Neural crest cell (in vitro differentiated cells): Measurements from ENCODE around the gene MSTO1. TPM values are rescaled to one million over a fixed set of nuclear protein-coding genes. Genes with fewer than 3 reads are reported as not detected.
"Not testable (repeated sequence)": the region's sequence is repeated elsewhere in the genome, so short reads cannot be mapped to it uniquely, and the experiment has no call there.

Experiments used
- DNase-seq: peaks from one replicate; pipeline ENCODE4 v3.0.0; 2021; ENCODE audit warnings: low read depth, mixed read lengths, low spot score
- H3K27ac Mint-ChIP-seq: one replicate; pipeline ENCODE4 v1.8.0; 2021; ENCODE audit warnings: mild to moderate bottlenecking, mixed read lengths; ENCODE audit not compliant: unreplicated experiment
- H3K27me3 Mint-ChIP-seq: 2 replicates; pipeline ENCODE4 v1.8.0; 2021; ENCODE audit warnings: low read depth, mild to moderate bottlenecking, mixed read lengths
- H3K36me3 Mint-ChIP-seq: 2 replicates; pipeline ENCODE4 v1.8.0; 2021; ENCODE audit warnings: low read depth, mild to moderate bottlenecking, mixed read lengths
- H3K4me1 Mint-ChIP-seq: 2 replicates; pipeline ENCODE4 v1.8.0; 2021; ENCODE audit warnings: mixed read lengths
- H3K4me3 Mint-ChIP-seq: one replicate; pipeline ENCODE4 v1.8.0; 2021; ENCODE audit warnings: mild to moderate bottlenecking, mixed read lengths
- H3K9me3 Mint-ChIP-seq: 2 replicates; pipeline ENCODE4 v1.8.0; 2021; ENCODE audit warnings: mixed read lengths
- CTCF ChIP-seq: fragments of 200-600 bp; sonication (generic); conservative IDR thresholded peaks from 2 replicates; pipeline ENCODE4 v1.5.0; 2021; ENCODE audit warnings: antibody characterized with exemption, mild to moderate bottlenecking
- total RNA-seq: library from RNA; stranded (reverse); gene quantifications from 2 replicates; pipeline ENCODE4 v1.2.1, GENCODE V29; 2021

MSTO1 gene
- total RNA-seq, 1 donor from 2014 or later: 92.4 TPM

GRCh38 chr1:155649676-155650075 is 39.7 kb downstream of the MSTO1 start:
- peaks cover 4% of the 10 kb centered on the region for H3K36me3 Mint-ChIP-seq

GRCh38 chr1:155650231-155650757 is 40.3 kb downstream of the MSTO1 start:
- no peak overlapping the region for H3K4me3 Mint-ChIP-seq
- H3K9me3 Mint-ChIP-seq: peaks cover 3% of the 10 kb centered on the region
- DNase-seq: no peak
- no peaks in the 10 kb centered on the region for H3K27me3 Mint-ChIP-seq
- H3K4me1 Mint-ChIP-seq: peaks cover 11% of the 10 kb centered on the region
- H3K27ac Mint-ChIP-seq: no peak overlapping the region
- TF ChIP-seq CTCF: no peak
- H3K36me3 Mint-ChIP-seq: peaks cover 4% of the 10 kb centered on the region

More at GRCh38 chr1:155649676-155650075, 39.7 kb downstream of the MSTO1 start:
- peaks cover 3% of the 10 kb centered on the region for H3K9me3 Mint-ChIP-seq
- DNase-seq: no peak
- no peaks in the 10 kb centered on the region for H3K27me3 Mint-ChIP-seq
- H3K27ac Mint-ChIP-seq: no peak overlapping the region
- peaks cover 11% of the 10 kb centered on the region for H3K4me1 Mint-ChIP-seq
- H3K4me3 Mint-ChIP-seq: no peak overlapping the region
- TF ChIP-seq CTCF: no peak

GRCh38 chr1:155651861-155652661 is 42.0 kb downstream of the MSTO1 start:
- no peak for TF ChIP-seq CTCF
- Mint-ChIP-seq H3K4me3 (no peak overlapping the region), H3K9me3 (peaks cover 3% of the 10 kb centered on the region), H3K4me1 (peaks cover 6% of the 10 kb centered on the region), H3K27ac (no peak overlapping the region), H3K27me3 (no peaks in the 10 kb centered on the region), H3K36me3 (peaks cover 2% of the 10 kb centered on the region)
- no peak for DNase-seq

GRCh38 chr1:155652951-155653350 is 42.9 kb downstream of the MSTO1 start:
- no peak for TF ChIP-seq CTCF
- no peak for DNase-seq
- no peak overlapping the region for H3K4me3 Mint-ChIP-seq
- peaks cover 5% of the 10 kb centered on the region for H3K36me3 Mint-ChIP-seq
- H3K27me3 Mint-ChIP-seq: no peaks in the 10 kb centered on the region
- H3K4me1 Mint-ChIP-seq: peaks cover 6% of the 10 kb centered on the region
- peaks cover 3% of the 10 kb centered on the region for H3K9me3 Mint-ChIP-seq
- no peak overlapping the region for H3K27ac Mint-ChIP-seq

- no peak for TF ChIP-seq CTCF
- no peaks in the 10 kb centered on the region for H3K4me1 Mint-ChIP-seq
- H3K36me3 Mint-ChIP-seq: peaks cover 34% of the 10 kb centered on the region
- H3K27me3 Mint-ChIP-seq: no peaks in the 10 kb centered on the region
- H3K9me3 Mint-ChIP-seq: no peaks in the 10 kb centered on the region
- H3K4me3 Mint-ChIP-seq: no peak overlapping the region
- DNase-seq: no peak
- no peak overlapping the region for H3K27ac Mint-ChIP-seq
Measured at GRCh38 chr1:155657463-155657862, 47.4 kb downstream of the MSTO1 start.

- H3K4me3 Mint-ChIP-seq, H3K27me3 Mint-ChIP-seq, H3K9me3 Mint-ChIP-seq, DNase-seq, H3K4me1 Mint-ChIP-seq, H3K27ac Mint-ChIP-seq: not testable (repeated sequence)
- peaks cover 39% of the 10 kb centered on the region for H3K36me3 Mint-ChIP-seq
Measured at GRCh38 chr1:155661239-155661638, 51.2 kb downstream of the MSTO1 start.
